Parathyroid adenoma (tissue), 2 donors: Measurements from ENCODE around the gene CORO7.

Source experiments
- H2AFZ ChIP-seq: fragments of 300-600 bp; sonication (generic); one replicate; pipeline ENCODE4 v1.7.0; 2017; ENCODE audit warnings: antibody characterized with exemption, mild to moderate bottlenecking
- H3K27ac ChIP-seq: fragments of 300-600 bp; sonication (generic); one replicate; pipeline ENCODE4 v1.7.0; 2017
- H3K27me3 ChIP-seq: fragments of 300-600 bp; sonication (generic); one replicate; pipeline ENCODE4 v1.7.0; 2017; ENCODE audit warnings: low read length; ENCODE audit not compliant: control insufficient read depth, insufficient read depth
- H3K36me3 ChIP-seq: fragments of 300-600 bp; sonication (generic); one replicate; pipeline ENCODE4 v1.7.0; 2017; ENCODE audit warnings: low read length; ENCODE audit not compliant: control insufficient read depth, insufficient read depth
- H3K4me1 ChIP-seq: fragments of 300-600 bp; sonication (generic); one replicate; pipeline ENCODE4 v1.7.0; 2017; ENCODE audit warnings: control low read depth
- H3K4me2 ChIP-seq: fragments of 300-600 bp; sonication (generic); one replicate; pipeline ENCODE4 v1.7.0; 2017; ENCODE audit warnings: low read length
- H3K4me3 ChIP-seq: fragments of 300-600 bp; sonication (generic); one replicate; pipeline ENCODE4 v1.7.0; 2017; ENCODE audit warnings: low read depth, low read length
- H3K79me2 ChIP-seq: fragments of 300-600 bp; sonication (generic); one replicate; pipeline ENCODE4 v1.7.0; 2017; ENCODE audit warnings: control low read depth
- H3K9ac ChIP-seq: fragments of 300-600 bp; sonication (generic); one replicate; pipeline ENCODE4 v1.7.0; 2017; ENCODE audit warnings: mild to moderate bottlenecking
- H3K9me3 ChIP-seq: fragments of 300-600 bp; sonication (generic); one replicate; pipeline ENCODE4 v1.7.0; 2017; ENCODE audit warnings: low read length; ENCODE audit not compliant: control insufficient read depth
- CTCF ChIP-seq: fragments of 300-600 bp; sonication (generic); IDR thresholded peaks from one replicate; pipeline ENCODE4 v1.7.0; 2017; ENCODE audit warnings: antibody characterized with exemption, mild to moderate bottlenecking
- donor health status: primary hyperparathyroidism.

CORO7 gene

GRCh38 chr16:4450430-4450829 is 34.0 kb upstream of the CORO7 start:
- Histone ChIP-seq H3K9me3 (no peaks in the 10 kb centered on the region), H3K36me3 (no peaks in the 10 kb centered on the region), H3K79me2 (peaks cover 4% of the 10 kb centered on the region), H3K4me3 (no peak overlapping the region), H2AFZ (no peak overlapping the region), H3K4me2 (no peak overlapping the region), H3K27ac (no peak overlapping the region), H3K9ac (no peak overlapping the region), H3K27me3 (no peaks in the 10 kb centered on the region), H3K4me1 (no peaks in the 10 kb centered on the region)
- no peak for TF ChIP-seq CTCF

- H3K9me3 ChIP-seq, result no peaks in the 10 kb centered on the region
- no peak overlapping the region for H2AFZ ChIP-seq
- H3K79me2 ChIP-seq, result peaks cover 2% of the 10 kb centered on the region
- H3K4me1 ChIP-seq, result no peaks in the 10 kb centered on the region
- H3K4me3 ChIP-seq, result no peak overlapping the region
- no peak overlapping the region for H3K9ac ChIP-seq
- no peaks in the 10 kb centered on the region for H3K27me3 ChIP-seq
- H3K36me3 ChIP-seq, result no peaks in the 10 kb centered on the region
- no peak for TF ChIP-seq CTCF
- H3K4me2 ChIP-seq, result no peak overlapping the region
- no peak overlapping the region for H3K27ac ChIP-seq
Measured at GRCh38 chr16:4443986-4444385, 27.6 kb upstream of the CORO7 start.

- no peak overlapping the region for H3K9ac ChIP-seq
- no peak overlapping the region for H2AFZ ChIP-seq
- peaks cover 2% of the 10 kb centered on the region for H3K79me2 ChIP-seq
- H3K27me3 ChIP-seq, result no peaks in the 10 kb centered on the region
- no peaks in the 10 kb centered on the region for H3K36me3 ChIP-seq
- H3K4me3 ChIP-seq, result no peak overlapping the region
- no peaks in the 10 kb centered on the region for H3K4me1 ChIP-seq
- no peaks in the 10 kb centered on the region for H3K9me3 ChIP-seq
- no peak overlapping the region for H3K27ac ChIP-seq
- no peak for TF ChIP-seq CTCF
- no peak overlapping the region for H3K4me2 ChIP-seq
Measured at GRCh38 chr16:4443271-4443670, 26.9 kb upstream of the CORO7 start.

GRCh38 chr16:4442371-4442770 is 26.0 kb upstream of the CORO7 start:
- H3K4me1 ChIP-seq, result no peaks in the 10 kb centered on the region

More at GRCh38 chr16:4442371-4442770, 26.0 kb upstream of the CORO7 start:
- Histone ChIP-seq H3K4me3 (no peak overlapping the region), H3K27ac (no peak overlapping the region), H3K9me3 (no peaks in the 10 kb centered on the region), H3K4me2 (no peak overlapping the region), H3K36me3 (no peaks in the 10 kb centered on the region), H3K27me3 (no peaks in the 10 kb centered on the region), H2AFZ (no peak overlapping the region), H3K79me2 (peaks cover 4% of the 10 kb centered on the region), H3K9ac (no peak overlapping the region)
- TF ChIP-seq CTCF, result no peak
